ENCODE measurements around the gene PUM1.
"Not testable (repeated sequence)": the region's sequence is repeated elsewhere in the genome, so short reads cannot be mapped to it uniquely, and the experiment has no call there.

The PUM1 gene

GRCh38 chr1:30952098-30952497 is 113.4 kb downstream of the PUM1 start:
- H3K9me3 ChIP-seq (ENCODE audit: insufficient read depth, low read depth, low read length) = no peaks in the 10 kb centered on the region
- no peak overlapping the region for H3K27ac ChIP-seq (ENCODE audit: low read depth, low read length)
- 90% methylated on average over 5 of the region's 5 CpGs for WGBS
- peaks cover 92% of the 10 kb centered on the region for H3K36me3 ChIP-seq (ENCODE audit: insufficient read depth, low read length)
- H3K4me1 ChIP-seq (ENCODE audit: insufficient read depth, low read length) = no peaks in the 10 kb centered on the region
- no peak overlapping the region for H3K9ac ChIP-seq (ENCODE audit: low read depth, low read length)
- no peaks in the 10 kb centered on the region for H3K27me3 ChIP-seq (ENCODE audit: insufficient read depth, low read length)
- H3K4me3 ChIP-seq (ENCODE audit: low read length) = no peak overlapping the region

- no peak overlapping the region for H3K27ac ChIP-seq (ENCODE audit: low read depth, low read length)
- no peaks in the 10 kb centered on the region for H3K4me1 ChIP-seq (ENCODE audit: insufficient read depth, low read length)
- H3K4me3 ChIP-seq (ENCODE audit: low read length) = no peak overlapping the region
- H3K36me3 ChIP-seq (ENCODE audit: insufficient read depth, low read length) = peaks cover 89% of the 10 kb centered on the region
- 95% methylated on average over 5 of the region's 5 CpGs for WGBS
- H3K9me3 ChIP-seq (ENCODE audit: insufficient read depth, low read depth, low read length) = no peaks in the 10 kb centered on the region
- no peaks in the 10 kb centered on the region for H3K27me3 ChIP-seq (ENCODE audit: insufficient read depth, low read length)
- H3K9ac ChIP-seq (ENCODE audit: low read depth, low read length) = no peak overlapping the region
These were observed 114.8 kb downstream of the PUM1 start for GRCh38 chr1:30950700-30951099.

- Histone ChIP-seq H3K27ac (ENCODE audit: low read depth, low read length) (no peak overlapping the region), H3K36me3 (ENCODE audit: insufficient read depth, low read length) (peaks cover 91% of the 10 kb centered on the region), H3K9ac (ENCODE audit: low read depth, low read length) (no peak overlapping the region), H3K4me1 (ENCODE audit: insufficient read depth, low read length) (no peaks in the 10 kb centered on the region), H3K27me3 (ENCODE audit: insufficient read depth, low read length) (no peaks in the 10 kb centered on the region), H3K9me3 (ENCODE audit: insufficient read depth, low read depth, low read length) (no peaks in the 10 kb centered on the region), H3K4me3 (ENCODE audit: low read length) (no peak overlapping the region)
- 91% methylated on average over 5 of the region's 5 CpGs for WGBS
These were observed 115.5 kb downstream of the PUM1 start for GRCh38 chr1:30950053-30950452.

- not testable (repeated sequence) for H3K9ac ChIP-seq (ENCODE audit: low read depth, low read length); H3K9me3 ChIP-seq (ENCODE audit: insufficient read depth, low read depth, low read length); H3K4me3 ChIP-seq (ENCODE audit: low read length); H3K4me1 ChIP-seq (ENCODE audit: insufficient read depth, low read length); H3K27ac ChIP-seq (ENCODE audit: low read depth, low read length); H3K27me3 ChIP-seq (ENCODE audit: insufficient read depth, low read length)
- no CpG with 5 or more reads among the region's 1 CpG for WGBS
- H3K36me3 ChIP-seq (ENCODE audit: insufficient read depth, low read length) = peaks cover 91% of the 10 kb centered on the region
These were observed 116.1 kb downstream of the PUM1 start for GRCh38 chr1:30949487-30949838.

GRCh38 chr1:30948813-30949486 is 116.6 kb downstream of the PUM1 start:
- H3K9me3 ChIP-seq (ENCODE audit: insufficient read depth, low read depth, low read length); H3K27me3 ChIP-seq (ENCODE audit: insufficient read depth, low read length); H3K27ac ChIP-seq (ENCODE audit: low read depth, low read length); H3K9ac ChIP-seq (ENCODE audit: low read depth, low read length); H3K4me3 ChIP-seq (ENCODE audit: low read length); H3K4me1 ChIP-seq (ENCODE audit: insufficient read depth, low read length): not testable (repeated sequence)
- WGBS = 93% methylated on average over 1 of the region's 5 CpGs
- H3K36me3 ChIP-seq (ENCODE audit: insufficient read depth, low read length) = peaks cover 91% of the 10 kb centered on the region

- Histone ChIP-seq H3K36me3 (ENCODE audit: insufficient read depth, low read length) (peaks cover 90% of the 10 kb centered on the region), H3K27ac (ENCODE audit: low read depth, low read length) (no peak overlapping the region), H3K9ac (ENCODE audit: low read depth, low read length) (no peak overlapping the region), H3K4me1 (ENCODE audit: insufficient read depth, low read length) (no peaks in the 10 kb centered on the region), H3K27me3 (ENCODE audit: insufficient read depth, low read length) (no peaks in the 10 kb centered on the region), H3K9me3 (ENCODE audit: insufficient read depth, low read depth, low read length) (no peaks in the 10 kb centered on the region), H3K4me3 (ENCODE audit: low read length) (no peak overlapping the region)
- 93% methylated on average over 3 of the region's 3 CpGs for WGBS
These were observed 117.2 kb downstream of the PUM1 start for GRCh38 chr1:30948278-30948677.

- no peak overlapping the region for H3K4me3 ChIP-seq (ENCODE audit: low read length)
- no peaks in the 10 kb centered on the region for H3K4me1 ChIP-seq (ENCODE audit: insufficient read depth, low read length)
- no peak overlapping the region for H3K27ac ChIP-seq (ENCODE audit: low read depth, low read length)
- H3K36me3 ChIP-seq (ENCODE audit: insufficient read depth, low read length) = peaks cover 90% of the 10 kb centered on the region
- H3K9me3 ChIP-seq (ENCODE audit: insufficient read depth, low read depth, low read length) = no peaks in the 10 kb centered on the region
- H3K27me3 ChIP-seq (ENCODE audit: insufficient read depth, low read length) = no peaks in the 10 kb centered on the region
- H3K9ac ChIP-seq (ENCODE audit: low read depth, low read length) = no peak overlapping the region
These were observed 118.3 kb downstream of the PUM1 start for GRCh38 chr1:30947212-30947611.

GRCh38 chr1:30942326-30942963 is 123.1 kb downstream of the PUM1 start:
- Histone ChIP-seq H3K9me3 (ENCODE audit: insufficient read depth, low read depth, low read length) (no peaks in the 10 kb centered on the region), H3K36me3 (ENCODE audit: insufficient read depth, low read length) (peaks cover 91% of the 10 kb centered on the region), H3K9ac (ENCODE audit: low read depth, low read length) (no peak overlapping the region), H3K27me3 (ENCODE audit: insufficient read depth, low read length) (no peaks in the 10 kb centered on the region), H3K27ac (ENCODE audit: low read depth, low read length) (no peak overlapping the region), H3K4me1 (ENCODE audit: insufficient read depth, low read length) (no peaks in the 10 kb centered on the region), H3K4me3 (ENCODE audit: low read length) (no peak overlapping the region)
- WGBS = 97% methylated on average over 7 of the region's 7 CpGs

- H3K9ac ChIP-seq (ENCODE audit: low read depth, low read length) = no peak overlapping the region
- H3K4me3 ChIP-seq (ENCODE audit: low read length) = no peak overlapping the region
- H3K36me3 ChIP-seq (ENCODE audit: insufficient read depth, low read length) = peaks cover 90% of the 10 kb centered on the region
- no peaks in the 10 kb centered on the region for H3K9me3 ChIP-seq (ENCODE audit: insufficient read depth, low read depth, low read length)
- no peak overlapping the region for H3K27ac ChIP-seq (ENCODE audit: low read depth, low read length)
- no peaks in the 10 kb centered on the region for H3K27me3 ChIP-seq (ENCODE audit: insufficient read depth, low read length)
- H3K4me1 ChIP-seq (ENCODE audit: insufficient read depth, low read length) = no peaks in the 10 kb centered on the region
These were observed 125.0 kb downstream of the PUM1 start for GRCh38 chr1:30940541-30940940.

GRCh38 chr1:30936541-30937171 is 128.9 kb downstream of the PUM1 start:
- H3K4me3 ChIP-seq (ENCODE audit: low read length) = no peak overlapping the region
- WGBS = 97% methylated on average over 20 of the region's 20 CpGs
- H3K4me1 ChIP-seq (ENCODE audit: insufficient read depth, low read length) = peaks cover 13% of the 10 kb centered on the region; the same call in 1 of the 2 replicates
- H3K9ac ChIP-seq (ENCODE audit: low read depth, low read length) = no peak overlapping the region
- no peaks in the 10 kb centered on the region for H3K9me3 ChIP-seq (ENCODE audit: insufficient read depth, low read depth, low read length)
- H3K27ac ChIP-seq (ENCODE audit: low read depth, low read length) = no peak overlapping the region
- H3K27me3 ChIP-seq (ENCODE audit: insufficient read depth, low read length) = no peaks in the 10 kb centered on the region
- peaks cover 92% of the 10 kb centered on the region for H3K36me3 ChIP-seq (ENCODE audit: insufficient read depth, low read length)

GRCh38 chr1:30935758-30936157 is 129.8 kb downstream of the PUM1 start:
- H3K9ac ChIP-seq (ENCODE audit: low read depth, low read length); H3K9me3 ChIP-seq (ENCODE audit: insufficient read depth, low read depth, low read length); H3K27me3 ChIP-seq (ENCODE audit: insufficient read depth, low read length); H3K27ac ChIP-seq (ENCODE audit: low read depth, low read length); H3K4me3 ChIP-seq (ENCODE audit: low read length): not testable (repeated sequence)
- no CpG with 5 or more reads among the region's 4 CpGs for WGBS
- H3K36me3 ChIP-seq (ENCODE audit: insufficient read depth, low read length) = peaks cover 85% of the 10 kb centered on the region
- H3K4me1 ChIP-seq (ENCODE audit: insufficient read depth, low read length) = peaks cover 13% of the 10 kb centered on the region; the same call in 1 of the 2 replicates
